ENCODE data around the gene IKZF2. TPM values are rescaled to one million over a fixed set of nuclear protein-coding genes. Genes with fewer than 3 reads are reported as not detected.

Gene IKZF2
- total RNA-seq, 1 experiment from 2014 or later, result 1.6 TPM

DNA sequence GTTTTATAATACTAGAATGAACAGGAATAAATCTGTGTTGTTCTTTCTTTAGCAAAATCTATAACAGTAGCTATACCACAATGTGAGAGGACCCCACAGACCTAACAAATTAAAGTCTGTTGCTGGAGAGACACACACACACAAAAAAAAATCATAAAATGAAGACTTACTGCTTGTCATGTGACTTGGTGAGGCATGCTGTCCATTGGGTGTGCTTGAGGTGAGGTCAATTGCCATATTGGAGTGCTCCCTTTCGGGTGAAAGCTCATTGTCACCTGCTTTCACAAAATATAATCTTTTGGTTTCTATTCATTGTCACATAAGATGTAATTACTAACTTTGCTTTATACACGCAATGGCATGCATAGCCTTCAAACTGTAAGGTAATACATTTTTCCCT, 3.9 kb downstream of the IKZF2 start:
- ChIA-PET CTCF (no interaction called here), POLR2A (no interaction called here), RAD21 (ENCODE audit: low non-redundant PET in 1 of 2, low total read pairs in 2 of 2, uncharacterized antibody in 2 of 2, unreplicated experiment in 2 of 2) (no interaction called here)
- peaks cover 0 to 12% of the 10 kb centered on the region in 2 experiments; a peak in 3 of 4 replicates for H3K4me1 ChIP-seq (ENCODE audit: control insufficient read depth in 1 of 2, insufficient read depth in 2 of 2, low read length in 2 of 2)
- no peak overlapping the region for H2AFZ ChIP-seq (ENCODE audit: low read depth, low read length, poor library complexity, severe bottlenecking)
- H3K9me2 ChIP-seq (ENCODE audit: insufficient read depth), result no peaks in the 10 kb centered on the region
- no peak overlapping the region for H3K27ac ChIP-seq (ENCODE audit: low read depth, low read length)
- DNase-seq (ENCODE audit: low read depth, low spot score), result no peak
- H3K9ac ChIP-seq (ENCODE audit: low read length), result no peak overlapping the region
- no peaks in the 10 kb centered on the region for H3K27me3 ChIP-seq (ENCODE audit: insufficient read depth, low read length)
- H3K9me3 ChIP-seq (ENCODE audit: control insufficient read depth in 1 of 2, insufficient read depth in 1 of 2, low read depth in 1 of 2, low read length in 2 of 2), result no peaks in the 10 kb centered on the region
- TF ChIP-seq SP1 (IDR thresholded peaks at IDR 0.05; ENCODE audit: low read depth), result no peak
- no peak for TF ChIP-seq JUND (IDR thresholded peaks at IDR 0.05)
- TF ChIP-seq RAD21 (IDR thresholded peaks at IDR 0.05; ENCODE audit: low read depth), result no peak
- TF ChIP-seq, protein P1, sequence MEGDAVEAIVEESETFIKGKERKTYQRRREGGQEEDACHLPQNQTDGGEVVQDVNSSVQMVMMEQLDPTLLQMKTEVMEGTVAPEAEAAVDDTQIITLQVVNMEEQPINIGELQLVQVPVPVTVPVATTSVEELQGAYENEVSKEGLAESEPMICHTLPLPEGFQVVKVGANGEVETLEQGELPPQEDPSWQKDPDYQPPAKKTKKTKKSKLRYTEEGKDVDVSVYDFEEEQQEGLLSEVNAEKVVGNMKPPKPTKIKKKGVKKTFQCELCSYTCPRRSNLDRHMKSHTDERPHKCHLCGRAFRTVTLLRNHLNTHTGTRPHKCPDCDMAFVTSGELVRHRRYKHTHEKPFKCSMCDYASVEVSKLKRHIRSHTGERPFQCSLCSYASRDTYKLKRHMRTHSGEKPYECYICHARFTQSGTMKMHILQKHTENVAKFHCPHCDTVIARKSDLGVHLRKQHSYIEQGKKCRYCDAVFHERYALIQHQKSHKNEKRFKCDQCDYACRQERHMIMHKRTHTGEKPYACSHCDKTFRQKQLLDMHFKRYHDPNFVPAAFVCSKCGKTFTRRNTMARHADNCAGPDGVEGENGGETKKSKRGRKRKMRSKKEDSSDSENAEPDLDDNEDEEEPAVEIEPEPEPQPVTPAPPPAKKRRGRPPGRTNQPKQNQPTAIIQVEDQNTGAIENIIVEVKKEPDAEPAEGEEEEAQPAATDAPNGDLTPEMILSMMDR (IDR thresholded peaks at IDR 0.05 in 2 of 3, conservative IDR thresholded peaks at IDR 0.05 in 1 of 3; ENCODE audit: borderline replicate concordance in 1 of 3, insufficient read depth in 1 of 3, low read depth in 2 of 3, low read length in 2 of 3), result no peak
- TF ChIP-seq ZNF274 (IDR thresholded peaks at IDR 0.05; ENCODE audit: low read depth, low read length), result no peak
- TF ChIP-seq CBX3 (IDR thresholded peaks at IDR 0.05; ENCODE audit: low read depth), result no peak
- TF ChIP-seq POLR2AphosphoS5 (IDR thresholded peaks at IDR 0.05; ENCODE audit: low read depth, low read length), result no peak
- TF ChIP-seq EZH2phosphoT487 (IDR thresholded peaks at IDR 0.05; ENCODE audit: borderline replicate concordance), result no peak
- TF ChIP-seq ELF1 (IDR thresholded peaks at IDR 0.05; ENCODE audit: borderline replicate concordance, low read depth), result no peak
- no peak for TF ChIP-seq TCF7L2 (IDR thresholded peaks at IDR 0.05; ENCODE audit: borderline replicate concordance, extremely low read depth, insufficient read depth, insufficient read length)
- TF ChIP-seq, protein P2, sequence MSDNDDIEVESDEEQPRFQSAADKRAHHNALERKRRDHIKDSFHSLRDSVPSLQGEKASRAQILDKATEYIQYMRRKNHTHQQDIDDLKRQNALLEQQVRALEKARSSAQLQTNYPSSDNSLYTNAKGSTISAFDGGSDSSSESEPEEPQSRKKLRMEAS (IDR thresholded peaks at IDR 0.05), result no peak
- no peak for TF ChIP-seq EGR1 (IDR thresholded peaks at IDR 0.05; ENCODE audit: low read depth)
- no peak for TF ChIP-seq EZH2 (IDR thresholded peaks at IDR 0.05)
- TF ChIP-seq CEBPB (IDR thresholded peaks at IDR 0.05; ENCODE audit: low read depth), result no peak
- TF ChIP-seq, protein P3, sequence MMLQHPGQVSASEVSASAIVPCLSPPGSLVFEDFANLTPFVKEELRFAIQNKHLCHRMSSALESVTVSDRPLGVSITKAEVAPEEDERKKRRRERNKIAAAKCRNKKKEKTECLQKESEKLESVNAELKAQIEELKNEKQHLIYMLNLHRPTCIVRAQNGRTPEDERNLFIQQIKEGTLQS (IDR thresholded peaks at IDR 0.05), result no peak
- no peak for TF ChIP-seq SRF (IDR thresholded peaks at IDR 0.05; ENCODE audit: low read depth)
- no peak for TF ChIP-seq FOSL1 (IDR thresholded peaks at IDR 0.05; ENCODE audit: low read depth)
- TF ChIP-seq SIN3A (IDR thresholded peaks at IDR 0.05; ENCODE audit: low read depth), result no peak
- TF ChIP-seq, protein P4, sequence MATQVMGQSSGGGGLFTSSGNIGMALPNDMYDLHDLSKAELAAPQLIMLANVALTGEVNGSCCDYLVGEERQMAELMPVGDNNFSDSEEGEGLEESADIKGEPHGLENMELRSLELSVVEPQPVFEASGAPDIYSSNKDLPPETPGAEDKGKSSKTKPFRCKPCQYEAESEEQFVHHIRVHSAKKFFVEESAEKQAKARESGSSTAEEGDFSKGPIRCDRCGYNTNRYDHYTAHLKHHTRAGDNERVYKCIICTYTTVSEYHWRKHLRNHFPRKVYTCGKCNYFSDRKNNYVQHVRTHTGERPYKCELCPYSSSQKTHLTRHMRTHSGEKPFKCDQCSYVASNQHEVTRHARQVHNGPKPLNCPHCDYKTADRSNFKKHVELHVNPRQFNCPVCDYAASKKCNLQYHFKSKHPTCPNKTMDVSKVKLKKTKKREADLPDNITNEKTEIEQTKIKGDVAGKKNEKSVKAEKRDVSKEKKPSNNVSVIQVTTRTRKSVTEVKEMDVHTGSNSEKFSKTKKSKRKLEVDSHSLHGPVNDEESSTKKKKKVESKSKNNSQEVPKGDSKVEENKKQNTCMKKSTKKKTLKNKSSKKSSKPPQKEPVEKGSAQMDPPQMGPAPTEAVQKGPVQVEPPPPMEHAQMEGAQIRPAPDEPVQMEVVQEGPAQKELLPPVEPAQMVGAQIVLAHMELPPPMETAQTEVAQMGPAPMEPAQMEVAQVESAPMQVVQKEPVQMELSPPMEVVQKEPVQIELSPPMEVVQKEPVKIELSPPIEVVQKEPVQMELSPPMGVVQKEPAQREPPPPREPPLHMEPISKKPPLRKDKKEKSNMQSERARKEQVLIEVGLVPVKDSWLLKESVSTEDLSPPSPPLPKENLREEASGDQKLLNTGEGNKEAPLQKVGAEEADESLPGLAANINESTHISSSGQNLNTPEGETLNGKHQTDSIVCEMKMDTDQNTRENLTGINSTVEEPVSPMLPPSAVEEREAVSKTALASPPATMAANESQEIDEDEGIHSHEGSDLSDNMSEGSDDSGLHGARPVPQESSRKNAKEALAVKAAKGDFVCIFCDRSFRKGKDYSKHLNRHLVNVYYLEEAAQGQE (IDR thresholded peaks at IDR 0.05; ENCODE audit: low read depth), result no peak
- no peak for ATAC-seq
- no peaks in the 10 kb centered on the region for H3K36me3 ChIP-seq (ENCODE audit: control insufficient read depth in 1 of 2, insufficient read depth in 2 of 2, low read length in 2 of 2)
- no peaks in the 10 kb centered on the region for H4K20me1 ChIP-seq (ENCODE audit: insufficient read depth)
- no peak overlapping the region for H3K4me3 ChIP-seq (replicated peaks in 1 of 2; ENCODE audit: low read depth in 1 of 2, low read length in 2 of 2)
- BruUV-seq (replicated peaks), result no TSS peak
- intact Hi-C loops (cut with micrococcal nuclease), result no loop called here
- no peaks in the 10 kb centered on the region for H3K79me2 ChIP-seq (ENCODE audit: insufficient read depth, low read length)
- H3K4me2 ChIP-seq (ENCODE audit: low read length), result no peak overlapping the region
